IPS-NIHi7 (cell line): ENCODE measurements around the gene FAM83C.

Experiments used
- DNase-seq: peaks from one replicate; pipeline ENCODE4 v3.0.0; 2012; ENCODE audit warnings: mixed read lengths; ENCODE audit errors: extremely low spot score

Gene FAM83C

DNA sequence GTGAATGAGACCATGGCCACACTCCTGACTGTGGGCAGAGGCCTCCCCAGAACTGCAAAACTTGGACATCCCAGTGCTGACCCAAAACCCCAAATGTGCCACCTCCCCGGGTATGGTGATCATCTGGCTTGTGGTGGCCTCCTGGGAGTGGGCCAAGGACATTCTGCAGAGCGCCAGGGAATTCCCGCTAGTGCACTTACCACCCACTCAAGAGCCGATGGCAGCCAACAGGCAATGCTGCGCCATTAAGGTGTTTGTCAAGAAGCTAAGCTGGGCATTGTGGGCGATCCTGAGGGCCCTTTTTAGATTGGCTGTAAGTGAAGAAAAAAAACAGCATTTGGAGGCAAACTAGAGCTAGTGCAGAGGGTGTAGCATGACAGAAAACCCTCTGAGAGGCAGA is 56.3 kb downstream of the FAM83C start:
- DNase-seq: no peak
